HEK293 (cell line): ENCODE measurements around the gene NRP1.
A peak's percentile ranks its signal among the peaks of the same experiment; 100 is the strongest.

Experiments used
- CTCF ChIA-PET: fragments of 350-600 bp; formaldehyde crosslinking; extraction: SDS; loops from one replicate; lab custom pipeline; 2021; ENCODE audit warnings: antibody characterized with exemption; lab: Yijun Ruan, JAX
- POLR2A ChIA-PET: fragments of 300-600 bp; formaldehyde crosslinking; extraction: SDS; loops from one replicate; lab custom pipeline; 2020; ENCODE audit warnings: antibody characterized with exemption, inconsistent platforms; lab: Yijun Ruan, JAX
- H3K27ac ChIP-seq: fragments of 200-500 bp; sonication (Bioruptor generic); 2 replicates; pipeline ENCODE4 v1.5.1; 2014; ENCODE audit warnings: low read depth, low read length, control low read depth, inconsistent platforms; ENCODE audit errors: extremely low read depth
- H3K36me3 ChIP-seq, 2 experiments: fragments of 200-500 bp in 1 of 2; sonication (Bioruptor generic) in 1 of 2; 1 replicate in 1 of 2; 2 replicates in 1 of 2; pipeline ENCODE4 v1.5.1; 2014 to 2017; ENCODE audit warnings: inconsistent platforms in 2 of 2, low read length in 2 of 2; ENCODE audit not compliant: control insufficient read depth in 2 of 2, insufficient read depth in 1 of 2
- H3K4me1 ChIP-seq: fragments of 200-500 bp; sonication (Bioruptor generic); 2 replicates; pipeline ENCODE4 v1.5.1; 2014; ENCODE audit warnings: mild to moderate bottlenecking, low read length, inconsistent platforms; ENCODE audit not compliant: control insufficient read depth, insufficient read depth
- H3K4me3 ChIP-seq: 2 replicates; pipeline ENCODE4 v1.5.1; 2011; ENCODE audit warnings: low read depth, mild to moderate bottlenecking, control low read depth, low read length, moderate library complexity
- H3K9me3 ChIP-seq: fragments of 200-500 bp; sonication (Bioruptor generic); 2 replicates; pipeline ENCODE4 v1.5.1; 2014; ENCODE audit warnings: low read depth, low read length, inconsistent platforms; ENCODE audit not compliant: control insufficient read depth, insufficient read depth
- BCL11A ChIP-seq: fragments of 450-650 bp; formaldehyde crosslinking; IDR thresholded peaks from 2 replicates; pipeline ENCODE4 v1.5.1; 2016; ENCODE audit warnings: low read depth, missing biosample characterization, missing genetic modification characterization
- GLI2 ChIP-seq: fragments of 450-650 bp; formaldehyde crosslinking; IDR thresholded peaks from 2 replicates; pipeline ENCODE4; 2017; ENCODE audit warnings: missing biosample characterization, missing genetic modification characterization, low read depth, borderline replicate concordance
- GLI4 ChIP-seq: fragments of 450-650 bp; formaldehyde crosslinking; IDR thresholded peaks from 2 replicates; pipeline ENCODE4 v1.5.1; 2016; ENCODE audit warnings: missing biosample characterization, missing genetic modification characterization
- HOXD13 ChIP-seq: sonication (generic); formaldehyde crosslinking; IDR thresholded peaks from 2 replicates; pipeline ENCODE4 v1.8.0; 2022; ENCODE audit warnings: missing genetic modification reagents, borderline replicate concordance
- KLF1 ChIP-seq: fragments of 450-650 bp; formaldehyde crosslinking; IDR thresholded peaks from 2 replicates; pipeline ENCODE4 v1.5.1; 2016; ENCODE audit warnings: missing biosample characterization, missing genetic modification characterization
- SALL2 ChIP-seq: fragments of 450-650 bp; formaldehyde crosslinking; IDR thresholded peaks from 2 replicates; pipeline ENCODE4 v1.5.0; 2017; ENCODE audit warnings: missing biosample characterization, mild to moderate bottlenecking, missing genetic modification characterization, borderline replicate concordance
- TCF7L2 ChIP-seq: IDR thresholded peaks from 2 replicates; pipeline ENCODE4 v1.6.1; 2011; ENCODE audit warnings: low read depth, mild to moderate bottlenecking, inconsistent platforms, low read length, moderate library complexity, borderline replicate concordance
- YY2 ChIP-seq: fragments of 450-650 bp; formaldehyde crosslinking; IDR thresholded peaks from 2 replicates; pipeline ENCODE4 v1.5.1; 2016; ENCODE audit warnings: missing biosample characterization, missing genetic modification characterization
- ZBTB7A ChIP-seq: fragments of 450-650 bp; formaldehyde crosslinking; IDR thresholded peaks from 2 replicates; pipeline ENCODE4 v1.5.1; 2016; ENCODE audit warnings: low read depth, missing biosample characterization, missing genetic modification characterization
- ZEB2 ChIP-seq: fragments of 450-650 bp; formaldehyde crosslinking; IDR thresholded peaks from 2 replicates; pipeline ENCODE4 v1.5.1; 2016; ENCODE audit warnings: missing biosample characterization, missing genetic modification characterization
- ZNF19 ChIP-seq: fragments of 450-650 bp; formaldehyde crosslinking; IDR thresholded peaks from 2 replicates; pipeline ENCODE4; 2016; ENCODE audit warnings: missing biosample characterization, missing genetic modification characterization, low read depth
- ZNF248 ChIP-seq: fragments of 450-650 bp; formaldehyde crosslinking; IDR thresholded peaks from 2 replicates; pipeline ENCODE4 v1.5.1; 2017; ENCODE audit warnings: missing biosample characterization, missing genetic modification characterization
- ZNF366 ChIP-seq: fragments of 450-650 bp; formaldehyde crosslinking; conservative IDR thresholded peaks from 2 replicates; pipeline ENCODE4 v1.5.1; 2016; ENCODE audit warnings: missing biosample characterization, missing genetic modification characterization
- ZNF514 ChIP-seq: fragments of 450-650 bp; formaldehyde crosslinking; IDR thresholded peaks from 2 replicates; pipeline ENCODE4 v1.5.1; 2016; ENCODE audit warnings: missing biosample characterization, missing genetic modification characterization
- ZNF549 ChIP-seq: fragments of 450-650 bp; IDR thresholded peaks from 2 replicates; pipeline ENCODE4 v1.5.1; 2018; ENCODE audit warnings: missing biosample characterization, missing genetic modification characterization, mild to moderate bottlenecking, inconsistent platforms, moderate library complexity
- ZNF560 ChIP-seq: fragments of 450-650 bp; formaldehyde crosslinking; IDR thresholded peaks from 2 replicates; pipeline ENCODE4 v1.5.1; 2017; ENCODE audit warnings: missing biosample characterization, missing genetic modification characterization, borderline replicate concordance
- ZNF571 ChIP-seq: fragments of 450-650 bp; formaldehyde crosslinking; IDR thresholded peaks from 2 replicates; pipeline ENCODE4 v1.5.0; 2017; ENCODE audit warnings: missing biosample characterization, missing genetic modification characterization
- ZNF600 ChIP-seq: fragments of 450-650 bp; formaldehyde crosslinking; IDR thresholded peaks from 2 replicates; pipeline ENCODE4 v1.5.1; 2016; ENCODE audit warnings: missing biosample characterization, missing genetic modification characterization
- ZNF626 ChIP-seq: fragments of 450-650 bp; sonication (Bioruptor Pico); formaldehyde crosslinking; IDR thresholded peaks from 2 replicates; pipeline ENCODE4 v1.5.1; 2018; ENCODE audit warnings: missing biosample characterization, missing genetic modification characterization, inconsistent platforms
- ZNF658 ChIP-seq: fragments of 450-650 bp; formaldehyde crosslinking; IDR thresholded peaks from 2 replicates; pipeline ENCODE4; 2016; ENCODE audit warnings: missing biosample characterization, missing genetic modification characterization
- ZNF670 ChIP-seq: fragments of 450-650 bp; formaldehyde crosslinking; IDR thresholded peaks from 2 replicates; pipeline ENCODE4 v1.5.1; 2016; ENCODE audit warnings: missing biosample characterization, missing genetic modification characterization, low read depth
- ZNF76 ChIP-seq: fragments of 450-650 bp; formaldehyde crosslinking; IDR thresholded peaks from 2 replicates; pipeline ENCODE4; 2016; ENCODE audit warnings: low read depth, missing biosample characterization, missing genetic modification characterization, borderline replicate concordance
- ZNF843 ChIP-seq: fragments of 450-650 bp; formaldehyde crosslinking; IDR thresholded peaks from 2 replicates; pipeline ENCODE4 v1.5.1; 2016; ENCODE audit warnings: missing biosample characterization, missing genetic modification characterization
- TF ChIP-seq, protein P1 (sequence below): fragments of 450-650 bp; formaldehyde crosslinking; IDR thresholded peaks from 2 replicates; pipeline ENCODE4 v1.5.1; 2017; ENCODE audit warnings: missing biosample characterization, missing genetic modification characterization
- TF ChIP-seq, protein P2 (sequence below): fragments of 450-650 bp; formaldehyde crosslinking; IDR thresholded peaks from 2 replicates; pipeline ENCODE4 v1.5.1; 2017; ENCODE audit warnings: missing biosample characterization, missing genetic modification characterization
- TF ChIP-seq, protein P3 (sequence below): fragments of 450-650 bp; formaldehyde crosslinking; IDR thresholded peaks from 2 replicates; pipeline ENCODE4 v1.5.1; 2017; ENCODE audit warnings: missing biosample characterization, missing genetic modification characterization
- TF ChIP-seq, protein P4 (sequence below): fragments of 450-650 bp; formaldehyde crosslinking; IDR thresholded peaks from 2 replicates; pipeline ENCODE4 v1.5.1; 2016; ENCODE audit warnings: missing biosample characterization, missing genetic modification characterization
- TF ChIP-seq, protein P5 (sequence below): fragments of 450-650 bp; IDR thresholded peaks from 2 replicates; pipeline ENCODE4 v1.5.1; 2018; ENCODE audit warnings: missing biosample characterization, missing genetic modification characterization

The NRP1 gene

DNA sequence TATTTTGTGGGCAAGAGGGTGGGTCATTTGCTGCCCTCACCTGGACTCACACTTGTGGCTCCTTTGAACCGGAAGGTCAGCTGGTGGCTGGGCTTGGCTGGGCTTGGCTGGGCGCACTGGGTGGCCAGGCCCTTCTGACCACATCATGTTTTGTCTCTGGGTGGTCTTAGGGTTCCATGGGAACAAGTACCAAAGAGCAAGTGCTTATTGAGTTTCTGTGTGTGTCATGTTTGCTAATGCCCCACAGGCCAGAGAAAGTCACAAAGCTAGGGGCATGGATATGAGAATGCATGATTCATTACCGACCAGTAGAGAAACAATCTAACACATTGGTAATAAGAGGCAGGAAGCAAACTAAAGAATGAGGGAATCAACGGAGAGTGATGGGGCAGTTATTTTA is 33.6 kb upstream of the NRP1 start:
- H3K4me3 ChIP-seq: no peak overlapping the region
- ChIA-PET POLR2A (no interaction called here), CTCF (no interaction called here)
- TF ChIP-seq KLF1 (tag by site-specific recombination) (no peak), ZBTB7A (no peak), ZNF600 (tag by site-specific recombination) (no peak), TCF7L2 (no peak), ZNF670 (no peak), BCL11A (tag by site-specific recombination) (no peak), ZNF366 (tag by site-specific recombination) (no peak), ZNF571 (no peak), ZNF658 (tag by site-specific recombination) (no peak), ZNF248 (tag by site-specific recombination) (no peak), ZNF514 (tag by site-specific recombination) (no peak)
- TF ChIP-seq, protein P1, sequence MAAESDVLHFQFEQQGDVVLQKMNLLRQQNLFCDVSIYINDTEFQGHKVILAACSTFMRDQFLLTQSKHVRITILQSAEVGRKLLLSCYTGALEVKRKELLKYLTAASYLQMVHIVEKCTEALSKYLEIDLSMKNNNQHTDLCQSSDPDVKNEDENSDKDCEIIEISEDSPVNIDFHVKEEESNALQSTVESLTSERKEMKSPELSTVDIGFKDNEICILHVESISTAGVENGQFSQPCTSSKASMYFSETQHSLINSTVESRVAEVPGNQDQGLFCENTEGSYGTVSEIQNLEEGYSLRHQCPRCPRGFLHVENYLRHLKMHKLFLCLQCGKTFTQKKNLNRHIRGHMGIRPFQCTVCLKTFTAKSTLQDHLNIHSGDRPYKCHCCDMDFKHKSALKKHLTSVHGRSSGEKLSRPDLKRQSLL (tag by site-specific recombination): no peak
- no peak overlapping the region for H3K27ac ChIP-seq
- 0 out of 2 replicates have a peak, but pooled peaks cover 2% of the 10 kb centered on the region for H3K4me1 ChIP-seq
- no peaks in the 10 kb centered on the region for H3K36me3 ChIP-seq
- H3K9me3 ChIP-seq: no peaks in the 10 kb centered on the region

DNA sequence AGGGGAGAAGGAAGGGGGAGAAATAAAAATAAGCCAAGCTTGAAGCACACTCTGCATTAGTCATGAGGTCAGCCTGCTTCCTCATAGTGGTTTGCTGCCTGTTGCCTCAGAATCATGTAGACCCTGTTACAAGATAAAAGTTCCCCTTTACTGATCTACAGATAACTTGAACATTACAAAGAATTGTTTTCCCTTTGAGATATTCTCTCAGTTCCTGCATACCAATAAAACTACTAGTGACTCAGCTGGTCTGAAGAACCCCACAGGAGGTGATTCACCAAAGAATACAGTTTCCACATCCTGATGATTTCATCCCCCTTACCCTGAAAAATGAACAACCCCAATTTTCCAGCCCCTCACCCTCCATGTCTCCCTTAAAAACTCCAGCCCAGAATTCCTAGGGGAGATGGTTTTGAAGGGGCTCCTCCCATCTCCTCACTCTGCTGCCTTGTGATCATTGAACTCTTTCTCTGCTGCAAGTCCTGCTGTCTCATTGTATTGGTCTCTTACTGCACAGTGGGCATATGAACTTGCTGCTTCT is 31.5 kb upstream of the NRP1 start:
- POLR2A ChIA-PET: no interaction called here
- H3K27ac ChIP-seq: no peak overlapping the region
- TF ChIP-seq GLI2: no peak
- no peak for TF ChIP-seq GLI4 (tag by site-specific recombination)
- TF ChIP-seq, protein P2, sequence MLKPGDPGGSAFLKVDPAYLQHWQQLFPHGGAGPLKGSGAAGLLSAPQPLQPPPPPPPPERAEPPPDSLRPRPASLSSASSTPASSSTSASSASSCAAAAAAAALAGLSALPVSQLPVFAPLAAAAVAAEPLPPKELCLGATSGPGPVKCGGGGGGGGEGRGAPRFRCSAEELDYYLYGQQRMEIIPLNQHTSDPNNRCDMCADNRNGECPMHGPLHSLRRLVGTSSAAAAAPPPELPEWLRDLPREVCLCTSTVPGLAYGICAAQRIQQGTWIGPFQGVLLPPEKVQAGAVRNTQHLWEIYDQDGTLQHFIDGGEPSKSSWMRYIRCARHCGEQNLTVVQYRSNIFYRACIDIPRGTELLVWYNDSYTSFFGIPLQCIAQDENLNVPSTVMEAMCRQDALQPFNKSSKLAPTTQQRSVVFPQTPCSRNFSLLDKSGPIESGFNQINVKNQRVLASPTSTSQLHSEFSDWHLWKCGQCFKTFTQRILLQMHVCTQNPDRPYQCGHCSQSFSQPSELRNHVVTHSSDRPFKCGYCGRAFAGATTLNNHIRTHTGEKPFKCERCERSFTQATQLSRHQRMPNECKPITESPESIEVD (tag by site-specific recombination): no peak
- TF ChIP-seq, protein P3, sequence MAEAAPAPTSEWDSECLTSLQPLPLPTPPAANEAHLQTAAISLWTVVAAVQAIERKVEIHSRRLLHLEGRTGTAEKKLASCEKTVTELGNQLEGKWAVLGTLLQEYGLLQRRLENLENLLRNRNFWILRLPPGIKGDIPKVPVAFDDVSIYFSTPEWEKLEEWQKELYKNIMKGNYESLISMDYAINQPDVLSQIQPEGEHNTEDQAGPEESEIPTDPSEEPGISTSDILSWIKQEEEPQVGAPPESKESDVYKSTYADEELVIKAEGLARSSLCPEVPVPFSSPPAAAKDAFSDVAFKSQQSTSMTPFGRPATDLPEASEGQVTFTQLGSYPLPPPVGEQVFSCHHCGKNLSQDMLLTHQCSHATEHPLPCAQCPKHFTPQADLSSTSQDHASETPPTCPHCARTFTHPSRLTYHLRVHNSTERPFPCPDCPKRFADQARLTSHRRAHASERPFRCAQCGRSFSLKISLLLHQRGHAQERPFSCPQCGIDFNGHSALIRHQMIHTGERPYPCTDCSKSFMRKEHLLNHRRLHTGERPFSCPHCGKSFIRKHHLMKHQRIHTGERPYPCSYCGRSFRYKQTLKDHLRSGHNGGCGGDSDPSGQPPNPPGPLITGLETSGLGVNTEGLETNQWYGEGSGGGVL (tag by site-specific recombination): peak; percentile 57; the same call in 1 of the 2 replicates
- TF ChIP-seq YY2 (tag by site-specific recombination): no peak
- no peak for TF ChIP-seq ZNF560
- TF ChIP-seq ZNF76 (tag by site-specific recombination): no peak
- TF ChIP-seq ZNF626: 0 out of 2 replicates have a peak, but pooled peaks have one; percentile 11
- TF ChIP-seq, protein P4, sequence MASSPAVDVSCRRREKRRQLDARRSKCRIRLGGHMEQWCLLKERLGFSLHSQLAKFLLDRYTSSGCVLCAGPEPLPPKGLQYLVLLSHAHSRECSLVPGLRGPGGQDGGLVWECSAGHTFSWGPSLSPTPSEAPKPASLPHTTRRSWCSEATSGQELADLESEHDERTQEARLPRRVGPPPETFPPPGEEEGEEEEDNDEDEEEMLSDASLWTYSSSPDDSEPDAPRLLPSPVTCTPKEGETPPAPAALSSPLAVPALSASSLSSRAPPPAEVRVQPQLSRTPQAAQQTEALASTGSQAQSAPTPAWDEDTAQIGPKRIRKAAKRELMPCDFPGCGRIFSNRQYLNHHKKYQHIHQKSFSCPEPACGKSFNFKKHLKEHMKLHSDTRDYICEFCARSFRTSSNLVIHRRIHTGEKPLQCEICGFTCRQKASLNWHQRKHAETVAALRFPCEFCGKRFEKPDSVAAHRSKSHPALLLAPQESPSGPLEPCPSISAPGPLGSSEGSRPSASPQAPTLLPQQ: 0 out of 2 replicates have a peak, but pooled peaks have one; percentile 17
- no peak for TF ChIP-seq TCF7L2
- TF ChIP-seq ZNF843: no peak
- no peak for TF ChIP-seq ZEB2
- TF ChIP-seq, protein P5, sequence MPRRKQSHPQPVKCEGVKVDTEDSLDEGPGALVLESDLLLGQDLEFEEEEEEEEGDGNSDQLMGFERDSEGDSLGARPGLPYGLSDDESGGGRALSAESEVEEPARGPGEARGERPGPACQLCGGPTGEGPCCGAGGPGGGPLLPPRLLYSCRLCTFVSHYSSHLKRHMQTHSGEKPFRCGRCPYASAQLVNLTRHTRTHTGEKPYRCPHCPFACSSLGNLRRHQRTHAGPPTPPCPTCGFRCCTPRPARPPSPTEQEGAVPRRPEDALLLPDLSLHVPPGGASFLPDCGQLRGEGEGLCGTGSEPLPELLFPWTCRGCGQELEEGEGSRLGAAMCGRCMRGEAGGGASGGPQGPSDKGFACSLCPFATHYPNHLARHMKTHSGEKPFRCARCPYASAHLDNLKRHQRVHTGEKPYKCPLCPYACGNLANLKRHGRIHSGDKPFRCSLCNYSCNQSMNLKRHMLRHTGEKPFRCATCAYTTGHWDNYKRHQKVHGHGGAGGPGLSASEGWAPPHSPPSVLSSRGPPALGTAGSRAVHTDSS (tag by site-specific recombination): no peak
- peak; percentile 46; the same call in 1 of the 2 replicates for TF ChIP-seq ZNF549
- TF ChIP-seq ZNF19: no peak
- no peak for TF ChIP-seq KLF1 (tag by site-specific recombination)
- no peak for TF ChIP-seq SALL2 (tag by site-specific recombination)
- no peak for TF ChIP-seq HOXD13 (CRISPR knock-in tag)

More for the DNA sequence above, 31.5 kb upstream of the NRP1 start:
- H3K4me1 ChIP-seq: 0 out of 2 replicates have a peak, but pooled peaks cover 2% of the 10 kb centered on the region
- H3K9me3 ChIP-seq: no peaks in the 10 kb centered on the region
- no peak overlapping the region for H3K4me3 ChIP-seq
- CTCF ChIA-PET: no interaction called here
- no peaks in the 10 kb centered on the region for H3K36me3 ChIP-seq
